Non-pigmented ciliary epithelial cell (primary cell): ENCODE data around the gene IRX1.

ENCODE experiments used
- DNase-seq: peaks from one replicate; pipeline ENCODE4 v3.0.0-alpha.2; 2010; ENCODE audit warnings: low read depth

The IRX1 gene

GRCh38 chr5:3600106-3601060 is 4.8 kb downstream of the IRX1 start:
- DNase-seq: no peak

GRCh38 chr5:3601061-3601710 is 5.6 kb downstream of the IRX1 start:
- DNase-seq: no peak

DNA sequence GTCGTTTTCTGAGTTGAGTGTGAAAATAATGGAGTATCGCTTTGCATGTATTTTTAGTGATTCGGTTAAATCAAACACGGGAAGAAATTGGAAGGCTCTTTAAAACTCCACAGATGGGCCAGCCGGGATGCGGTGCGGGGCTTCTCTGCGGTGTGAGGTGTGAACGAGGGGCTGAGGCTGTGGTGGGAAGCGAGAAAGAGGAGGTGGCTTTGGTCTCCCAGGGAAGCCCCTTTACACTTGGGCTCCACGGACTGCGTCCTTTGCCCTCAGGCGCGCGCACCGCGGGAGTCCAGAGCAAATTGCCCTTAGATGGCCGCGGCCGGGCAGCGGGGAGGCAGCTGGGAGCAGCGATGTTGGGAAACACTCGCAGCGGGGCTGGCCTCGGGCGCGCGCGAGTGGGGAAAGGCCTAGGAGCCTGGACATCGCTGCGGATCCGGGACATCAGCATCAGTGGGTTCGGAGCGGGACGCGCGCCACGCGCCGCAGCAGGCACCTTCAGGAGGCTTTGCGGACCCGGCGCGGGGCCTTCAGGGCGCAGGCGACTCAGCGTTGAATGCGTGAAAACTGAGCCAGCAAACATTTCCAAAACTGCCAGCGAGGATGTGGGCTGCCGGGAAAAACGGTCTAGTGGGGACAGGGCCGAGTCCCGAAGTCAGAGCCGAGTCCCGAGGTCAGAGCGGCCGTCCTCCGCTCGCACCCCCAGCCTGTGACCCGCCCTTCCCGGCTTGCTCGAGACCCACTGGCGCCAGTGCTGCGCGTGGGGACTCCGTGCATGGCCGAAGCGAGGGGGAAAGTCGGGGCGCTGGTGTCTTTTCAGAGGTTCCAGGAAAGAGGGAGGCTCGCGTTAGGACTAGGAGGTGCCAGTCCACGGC is 6.5 kb downstream of the IRX1 start:
- DNase-seq: no peak

DNA sequence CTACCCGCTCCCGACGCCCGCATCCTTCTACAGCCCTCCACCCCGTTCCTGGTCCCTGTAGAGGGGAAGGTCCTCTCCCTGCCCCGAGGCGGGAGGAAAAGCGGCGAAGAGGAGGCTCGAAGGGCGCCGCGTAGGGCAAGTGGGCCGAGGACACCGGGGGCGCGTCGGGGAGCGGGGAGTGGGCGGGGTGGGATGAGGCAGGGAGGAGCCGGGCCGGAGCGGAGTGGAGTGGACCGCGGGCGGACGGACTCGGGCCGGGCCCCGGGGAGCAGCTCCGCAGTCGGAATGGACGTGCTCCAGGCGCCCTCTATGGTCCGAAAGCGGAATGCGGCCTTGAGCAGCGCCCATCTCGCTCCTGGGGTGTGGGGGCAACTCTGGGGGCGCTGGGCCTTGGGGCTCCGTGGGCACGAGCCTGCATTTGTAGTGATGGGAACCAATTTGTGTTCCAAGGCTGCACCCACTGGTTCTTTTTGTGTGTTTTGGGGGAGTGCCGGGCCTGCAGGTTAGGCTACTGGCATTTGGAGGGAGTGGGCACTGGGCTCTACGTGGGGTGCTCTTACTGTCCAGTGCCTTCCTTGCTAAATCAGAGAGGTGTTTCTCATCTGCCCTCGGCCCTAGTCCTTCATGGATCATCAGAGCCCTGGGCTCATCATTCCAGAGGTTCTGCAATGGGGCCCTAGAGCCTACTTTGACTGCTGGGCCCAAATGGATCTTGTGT is 7.3 kb downstream of the IRX1 start:
- no peak for DNase-seq

GRCh38 chr5:3604501-3604900 is 8.9 kb downstream of the IRX1 start:
- DNase-seq: no peak

GRCh38 chr5:3605298-3606010 is 9.8 kb downstream of the IRX1 start:
- no peak for DNase-seq

DNA sequence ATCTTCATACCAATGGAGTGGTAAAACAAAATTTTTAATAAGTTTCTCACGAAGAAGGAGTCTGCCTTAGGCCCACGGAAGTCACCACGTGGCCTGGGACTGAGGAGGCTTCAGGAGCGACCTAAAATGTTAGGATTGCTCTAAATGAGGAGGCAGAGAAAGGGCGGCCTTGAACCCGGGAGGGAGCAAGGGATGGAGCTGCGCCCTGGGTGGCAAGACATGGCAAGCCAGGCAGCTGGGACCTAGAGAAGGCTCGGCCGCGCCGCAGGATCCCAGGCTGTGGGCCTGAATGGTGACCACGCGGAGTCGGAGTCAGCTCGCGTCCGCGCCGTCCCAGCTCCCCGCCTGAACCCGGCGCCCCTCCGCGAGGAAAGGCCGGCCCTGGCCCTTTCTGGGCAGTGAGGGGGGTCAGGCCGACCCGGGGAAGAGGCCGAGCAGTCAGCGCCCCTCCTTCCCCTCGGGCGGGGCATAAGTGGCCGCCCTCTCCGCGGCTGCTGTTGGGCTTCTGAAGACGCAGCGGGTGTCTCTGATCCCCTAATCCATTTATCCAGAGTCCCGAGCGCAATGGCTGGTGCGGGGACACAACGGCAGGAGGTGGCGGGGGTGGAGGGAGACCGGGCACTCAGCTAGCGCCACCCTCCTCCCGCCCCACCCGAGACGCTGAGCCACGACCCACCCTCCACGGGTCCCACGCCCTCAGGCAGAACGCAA is 10.6 kb downstream of the IRX1 start:
- no peak for DNase-seq

DNA sequence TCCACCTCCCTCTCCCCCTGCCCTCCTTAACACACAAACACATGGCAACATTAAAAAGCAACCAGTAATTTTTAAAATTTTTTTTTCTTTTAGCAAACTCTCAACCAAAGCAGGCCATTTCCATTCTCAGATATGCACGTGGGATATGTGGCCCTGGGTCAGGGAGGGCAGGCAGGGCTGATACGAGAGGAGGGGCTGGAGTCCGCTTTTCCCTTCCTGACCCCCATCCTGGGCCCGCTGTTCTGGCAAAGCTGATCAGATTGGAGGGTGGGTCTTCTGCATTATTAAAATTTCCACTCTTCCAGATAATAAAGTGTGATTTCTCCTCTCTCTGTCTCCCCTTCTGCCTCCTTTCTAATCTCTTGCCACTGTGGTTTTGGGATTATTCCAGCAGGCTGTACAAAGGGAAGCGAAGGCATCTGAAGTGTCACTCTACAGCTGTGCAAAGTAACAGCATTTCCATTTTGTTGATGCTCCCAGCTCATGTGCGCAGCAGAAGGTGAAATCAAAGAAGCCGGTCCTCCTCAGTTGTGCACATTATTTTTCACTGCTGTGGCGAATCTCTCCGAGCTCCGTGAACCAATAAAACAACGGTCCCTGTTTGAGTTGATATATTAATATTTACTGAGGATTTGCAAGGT is 12.0 kb downstream of the IRX1 start:
- no peak for DNase-seq

DNA sequence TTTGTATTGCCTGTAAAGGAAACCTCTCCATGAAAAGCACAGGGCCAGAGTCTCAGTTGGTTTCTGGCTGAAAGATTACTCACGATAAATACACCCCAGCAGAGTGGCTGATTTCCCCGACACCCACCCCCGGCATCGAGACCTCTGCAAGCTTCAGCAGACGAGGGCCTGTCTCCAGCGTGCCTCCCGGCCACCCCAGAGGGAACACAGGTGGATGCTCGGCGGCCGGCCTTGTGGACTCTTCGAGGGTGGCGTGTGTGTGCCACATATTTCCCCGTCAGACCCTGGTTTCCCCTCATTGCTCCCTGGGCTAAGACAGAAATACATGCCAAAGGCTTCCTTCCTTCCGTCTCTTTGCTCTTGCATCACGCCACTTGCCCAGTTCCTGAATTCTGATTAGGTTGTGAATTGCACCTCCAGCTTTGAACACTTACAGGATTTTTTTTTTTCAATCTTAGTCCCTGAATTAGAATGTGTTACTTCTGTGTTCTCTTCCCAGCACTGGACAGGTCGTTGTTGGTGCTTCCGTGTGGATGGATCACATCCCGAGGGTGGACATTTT is 13.6 kb downstream of the IRX1 start:
- DNase-seq: no peak

GRCh38 chr5:3612591-3613042 is 17.0 kb downstream of the IRX1 start:
- no peak for DNase-seq

GRCh38 chr5:3613726-3614125 is 18.1 kb downstream of the IRX1 start:
- no peak for DNase-seq

DNA sequence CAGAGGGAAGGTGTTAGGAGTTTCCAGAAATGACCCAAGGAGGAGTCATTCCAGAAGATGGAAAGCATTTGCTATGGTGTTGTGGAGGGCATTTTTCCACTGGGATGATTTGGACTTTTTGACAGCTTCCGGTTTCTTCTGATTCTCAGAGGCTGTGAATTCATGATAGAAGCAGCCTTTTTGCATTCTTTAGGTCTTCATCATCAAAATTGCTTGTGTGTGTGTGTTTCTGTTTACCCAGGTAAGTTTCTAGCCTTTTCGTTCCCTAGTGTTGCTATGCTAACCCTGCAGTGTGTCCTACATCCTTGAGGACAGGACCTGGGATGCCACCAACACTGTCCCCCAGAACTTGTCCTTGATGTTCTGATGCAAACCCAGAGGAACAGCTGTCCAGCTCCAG is 19.6 kb downstream of the IRX1 start:
- no peak for DNase-seq

- DNase-seq: no peak
Observed at GRCh38 chr5:3615829-3616228, 20.2 kb downstream of the IRX1 start.

- DNase-seq: no peak
Observed at GRCh38 chr5:3619579-3619978, 23.9 kb downstream of the IRX1 start.

DNA sequence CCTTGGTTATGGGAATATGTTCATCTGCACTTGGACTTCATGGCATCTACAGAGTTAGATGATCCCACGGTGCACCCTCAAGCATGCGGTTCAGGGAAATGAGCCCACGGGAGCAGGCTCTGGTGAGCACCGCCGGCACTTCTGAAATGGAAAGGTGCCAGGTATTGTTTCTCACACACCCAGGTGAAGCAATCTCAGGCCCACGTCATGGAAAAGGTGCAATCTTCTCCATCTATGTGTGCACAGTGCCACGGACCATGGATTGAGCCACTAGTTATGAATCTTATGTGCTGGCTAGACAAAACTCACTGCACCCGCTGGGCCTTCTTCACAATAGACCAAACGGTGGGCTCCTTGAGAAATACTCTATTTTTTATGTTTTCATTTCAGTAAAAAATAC is 27.3 kb downstream of the IRX1 start:
- no peak for DNase-seq

- DNase-seq: no peak
Observed at GRCh38 chr5:3625626-3626025, 30.0 kb downstream of the IRX1 start.

GRCh38 chr5:3634061-3634460 is 38.4 kb downstream of the IRX1 start:
- DNase-seq: no peak

DNA sequence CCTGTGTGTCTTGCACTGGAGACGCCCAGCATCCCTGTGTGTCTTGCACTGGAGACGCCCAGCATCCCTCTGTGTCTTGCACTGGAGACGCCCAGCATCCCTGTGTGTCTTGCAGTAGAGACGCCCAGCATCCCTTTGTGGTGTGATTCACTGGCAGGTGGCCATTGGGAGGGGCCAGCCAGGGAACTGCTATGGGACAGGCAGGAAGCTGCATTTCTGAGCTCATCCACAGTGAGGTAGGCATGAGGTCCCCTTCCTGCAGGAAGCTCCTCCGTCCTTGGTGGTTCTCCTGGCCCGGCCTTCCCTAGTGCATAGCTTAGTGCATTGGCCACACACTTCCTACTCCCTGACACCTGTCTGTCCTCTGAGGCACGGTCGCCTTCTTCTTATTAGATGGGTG is 43.5 kb downstream of the IRX1 start:
- no peak for DNase-seq

DNA sequence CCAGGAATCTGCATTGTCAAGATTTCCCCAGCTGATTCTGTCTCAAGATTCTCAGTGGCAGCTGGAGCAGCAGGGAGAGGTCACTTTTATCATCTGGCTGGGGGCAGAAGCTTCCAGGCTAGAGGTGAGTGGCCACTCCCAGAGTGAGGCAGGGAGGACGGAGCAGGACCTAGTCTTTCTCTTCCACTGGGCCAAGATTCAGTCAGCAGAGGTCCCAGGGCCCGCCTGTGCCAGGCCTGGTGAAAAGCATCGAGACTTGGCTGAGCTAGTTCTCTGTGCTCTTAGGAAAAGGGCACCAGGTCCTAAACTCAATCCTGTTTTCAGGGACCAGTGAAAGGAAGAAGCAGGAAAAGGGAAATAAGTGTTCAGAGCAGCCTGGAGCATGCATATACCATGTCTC is 46.6 kb downstream of the IRX1 start:
- DNase-seq: no peak

- no peak for DNase-seq
Observed at GRCh38 chr5:3650320-3650719, 54.7 kb downstream of the IRX1 start.
